Brain microvascular endothelial cell (primary cell): ENCODE data around the gene MTCL1.

Experiments
- DNase-seq: peaks from one replicate; pipeline ENCODE4 v3.0.0-alpha.2; 2020
- H3K27ac ChIP-seq: fragments of 250-450 bp; sonication (Bioruptor Pico); 2 replicates; pipeline ENCODE4 v1.5.1; 2020; ENCODE audit warnings: mild to moderate bottlenecking, moderate library complexity
- H3K27me3 ChIP-seq: fragments of 250-450 bp; sonication (Bioruptor Pico); replicated peaks from 2 replicates; pipeline ENCODE4 v1.5.1; 2020; ENCODE audit warnings: mild to moderate bottlenecking
- H3K36me3 ChIP-seq: fragments of 250-450 bp; sonication (Bioruptor Pico); replicated peaks from 2 replicates; pipeline ENCODE4 v1.5.1; 2020; ENCODE audit warnings: mild to moderate bottlenecking
- H3K4me3 ChIP-seq: 2 replicates; pipeline ENCODE4 v1.5.1; 2011; ENCODE audit warnings: low read depth, mild to moderate bottlenecking, control low read depth, low read length, moderate library complexity
- CTCF ChIP-seq: IDR thresholded peaks from 2 replicates; pipeline ENCODE4 v1.5.1; 2011; ENCODE audit warnings: low read depth, mild to moderate bottlenecking, moderate library complexity, low read length, control low read depth, inconsistent platforms; ENCODE audit errors: missing control alignments
- in situ Hi-C: cut with HindIII; loops from 2 replicates; pipeline ENCODE4 v1.10.0; 2017; ENCODE audit warnings: low sequenced_read_pairs, low pct_ligation_motif_present

The MTCL1 gene

GRCh38 chr18:8791171-8791651 is 85.9 kb downstream of the MTCL1 start:
- no peak overlapping the region for H3K27ac ChIP-seq
- TF ChIP-seq CTCF = no peak
- in situ Hi-C loops = no loop called here
- DNase-seq = no peak
- H3K36me3 ChIP-seq = peaks cover 20% of the 10 kb centered on the region
- H3K27me3 ChIP-seq = no peaks in the 10 kb centered on the region
- H3K4me3 ChIP-seq = no peak overlapping the region

GRCh38 chr18:8792688-8793316 is 87.4 kb downstream of the MTCL1 start:
- no peaks in the 10 kb centered on the region for H3K27me3 ChIP-seq
- peaks cover 12% of the 10 kb centered on the region for H3K36me3 ChIP-seq
- DNase-seq = no peak
- H3K4me3 ChIP-seq = no peak overlapping the region
- in situ Hi-C loops = no loop called here
- no peak for TF ChIP-seq CTCF
- H3K27ac ChIP-seq = no peak overlapping the region

- in situ Hi-C loops = no loop called here
- no peak for TF ChIP-seq CTCF
- H3K4me3 ChIP-seq = no peak overlapping the region
- peaks cover 12% of the 10 kb centered on the region for H3K36me3 ChIP-seq
- no peak for DNase-seq
- H3K27me3 ChIP-seq = no peaks in the 10 kb centered on the region
- no peak overlapping the region for H3K27ac ChIP-seq
These were observed 88.2 kb downstream of the MTCL1 start for GRCh38 chr18:8793445-8794155.

GRCh38 chr18:8794156-8794933 is 89.0 kb downstream of the MTCL1 start:
- peak overlapping the region; percentile 60 for H3K27ac ChIP-seq
- DNase-seq = peak; percentile 35
- in situ Hi-C loops = no loop called here

GRCh38 chr18:8794934-8795280 is 89.6 kb downstream of the MTCL1 start:
- no peak for TF ChIP-seq CTCF
- H3K27ac ChIP-seq = peak overlapping the region; percentile 60
- in situ Hi-C loops = no loop called here

More at GRCh38 chr18:8794156-8794933, 89.0 kb downstream of the MTCL1 start:
- TF ChIP-seq CTCF = no peak
- Histone ChIP-seq H3K4me3 (no peak overlapping the region), H3K36me3 (peaks cover 5% of the 10 kb centered on the region), H3K27me3 (no peaks in the 10 kb centered on the region)

More at GRCh38 chr18:8794934-8795280, 89.6 kb downstream of the MTCL1 start:
- peaks cover 9% of the 10 kb centered on the region for H3K36me3 ChIP-seq
- no peaks in the 10 kb centered on the region for H3K27me3 ChIP-seq
- no peak for DNase-seq
- H3K4me3 ChIP-seq = no peak overlapping the region
